Stimulated activated CD8-positive, alpha-beta memory T cell treated with anti-CD3 and anti-CD28 coated beads, Interleukin-15, amount 100 ng/mL, for 24 hours (primary cell): ENCODE data around the gene DPYD.

Experiments
- DNase-seq: peaks from one replicate; pipeline ENCODE4 v3.0.0-alpha.2; 2020; ENCODE audit warnings: low read depth

DPYD gene

GRCh38 chr1:97920832-97921571 is at the start of gene DPYD:
DPYD (minus strand) TSS chr1:97921034; CDS start chr1:97920922, 112 bp downstream.
- peak; percentile 67 for DNase-seq

DNA sequence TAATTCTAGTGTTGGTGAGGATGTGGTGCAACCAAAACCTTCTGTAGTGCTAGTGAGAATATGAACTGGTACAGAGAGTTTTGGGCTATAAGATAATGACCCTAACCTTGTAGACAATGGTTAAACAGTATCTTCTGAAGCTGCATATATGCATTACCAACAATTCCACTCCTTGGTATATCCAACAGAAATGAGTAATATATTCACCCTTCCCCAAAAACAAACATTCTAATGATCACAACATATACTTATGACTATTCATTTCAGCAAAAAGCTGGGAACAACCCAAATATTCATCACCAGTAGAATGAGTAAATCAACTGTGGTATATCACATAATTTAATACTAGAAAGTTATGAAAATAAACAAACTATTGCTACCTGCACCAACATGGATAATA is 39.6 kb upstream of the DPYD start:
- DNase-seq = no peak

DNA sequence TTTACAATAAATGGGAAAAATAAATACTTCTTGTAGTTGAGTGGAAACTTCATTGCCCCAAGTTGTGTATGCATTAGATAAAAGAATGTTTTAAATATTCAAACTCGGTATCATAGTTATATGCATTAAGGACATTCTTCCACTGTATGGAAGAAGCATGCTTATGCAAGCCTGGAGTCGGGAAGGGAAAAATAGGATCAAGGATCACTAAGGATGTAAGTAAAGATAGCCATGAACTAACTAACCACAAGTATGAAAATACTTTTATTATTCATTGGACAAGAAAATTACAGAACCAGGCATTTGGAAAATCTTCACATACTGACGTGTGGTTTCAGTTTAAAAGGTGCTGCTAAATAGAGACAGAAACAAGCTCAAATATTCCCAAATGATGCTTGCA is 26.9 kb upstream of the DPYD start:
- no peak for DNase-seq

DNA sequence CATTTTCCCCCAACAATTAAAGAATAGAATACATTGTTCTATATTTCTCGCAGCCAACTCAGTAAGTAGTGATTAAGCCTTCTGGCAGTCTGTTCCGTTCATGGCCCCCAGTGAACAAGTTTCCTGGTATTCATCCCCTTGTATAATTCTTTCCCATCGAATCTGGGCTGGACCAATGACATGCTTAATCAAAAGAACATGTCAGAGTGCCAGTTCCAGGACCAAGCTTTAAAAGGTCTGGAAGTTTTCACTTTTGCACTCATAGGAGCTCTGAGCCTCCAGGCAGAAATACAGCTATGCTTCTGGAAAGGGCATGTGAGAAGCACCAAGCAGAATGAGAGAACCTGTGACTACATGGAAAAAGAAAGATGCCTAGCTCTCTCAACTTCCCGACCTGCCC is 22.5 kb upstream of the DPYD start:
- no peak for DNase-seq

- no peak for DNase-seq
Observed at GRCh38 chr1:97942161-97943123, 21.6 kb upstream of the DPYD start.

- no peak for DNase-seq
Observed at GRCh38 chr1:97938285-97938642, 17.4 kb upstream of the DPYD start.

DNA sequence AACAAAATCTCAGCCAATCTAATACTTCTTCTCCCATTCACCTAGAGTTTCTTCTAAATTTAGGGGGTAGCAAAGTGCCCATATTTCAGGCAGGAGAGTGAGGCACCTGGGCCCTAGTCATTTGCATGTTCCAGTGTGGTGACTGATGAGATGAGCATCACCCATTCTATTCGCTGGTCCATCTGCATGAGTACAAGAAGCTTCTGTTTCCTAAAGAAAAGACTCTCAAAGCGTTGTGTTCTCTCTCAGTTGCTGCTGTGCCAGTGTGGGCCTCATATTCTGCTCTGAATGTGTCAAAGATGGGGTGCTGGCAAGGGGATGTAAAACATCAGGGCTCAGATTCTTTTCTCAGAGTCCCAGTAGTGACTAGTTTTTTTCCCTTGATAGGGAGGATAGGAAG is 16.1 kb upstream of the DPYD start:
- no peak for DNase-seq

DNA sequence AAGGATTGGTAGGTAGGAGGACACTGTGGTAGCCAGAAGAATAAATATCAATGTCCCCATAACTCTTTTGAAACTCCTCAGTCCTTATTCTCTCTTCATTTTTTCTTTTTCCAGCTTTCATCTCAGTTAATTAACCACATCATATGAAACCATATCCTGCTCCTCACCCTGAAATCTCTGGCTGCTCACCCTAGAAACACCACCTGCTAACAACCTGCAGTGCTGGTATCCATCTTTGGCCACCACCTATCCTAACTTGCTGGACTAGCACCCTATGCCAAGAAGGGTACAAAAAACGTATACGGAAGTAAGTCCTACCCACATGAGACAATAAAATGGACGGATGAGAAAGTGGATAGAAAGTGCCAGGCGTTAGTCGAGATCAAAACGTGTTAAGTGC is 13.7 kb upstream of the DPYD start:
- no peak for DNase-seq

DNA sequence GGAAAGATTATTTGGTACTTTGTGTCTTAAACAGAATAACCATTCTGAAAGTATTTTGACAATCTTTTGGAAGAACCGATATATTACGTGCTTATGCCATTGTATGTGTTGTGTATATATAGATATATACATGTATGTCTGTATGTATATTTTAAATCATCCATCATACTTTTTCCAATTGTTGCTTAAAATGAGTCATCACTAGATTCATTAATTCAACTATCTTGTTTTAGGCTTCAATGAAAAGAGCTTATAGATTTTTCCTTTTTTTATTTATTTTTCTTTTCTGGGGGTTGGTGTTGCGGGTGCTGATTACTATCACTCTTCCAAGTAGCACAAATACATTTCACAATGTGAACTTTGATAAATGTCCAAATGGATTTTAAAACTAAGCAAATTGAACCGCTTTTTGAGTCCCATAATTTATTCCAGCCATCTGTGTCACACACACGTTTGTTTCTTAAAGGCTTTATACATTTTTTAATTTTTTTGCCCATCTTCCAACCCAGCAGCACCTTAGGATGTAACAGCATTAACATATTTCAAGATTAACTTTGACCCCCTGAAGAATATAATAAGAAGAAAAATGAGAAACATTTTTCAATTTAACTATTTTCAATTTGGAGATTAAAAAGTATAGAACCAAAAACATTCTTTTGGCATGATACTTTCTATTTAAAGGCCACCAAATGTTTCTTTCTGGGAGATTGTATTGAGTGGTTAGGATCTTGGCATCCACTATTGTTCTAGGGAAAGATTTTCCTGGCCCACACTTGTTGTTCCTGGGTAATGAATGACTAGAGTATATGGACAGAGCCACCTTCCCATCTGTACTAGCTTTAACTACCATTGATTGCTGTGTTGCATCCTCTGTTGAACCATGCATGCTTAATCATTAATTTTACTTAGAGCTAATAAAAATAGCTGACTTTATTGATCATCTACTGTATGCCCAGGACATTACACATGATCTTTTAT is 9.3 kb upstream of the DPYD start:
- DNase-seq = no peak

- DNase-seq = no peak
Observed at GRCh38 chr1:97926017-97926708, 5.3 kb upstream of the DPYD start.

- no peak for DNase-seq
Observed at GRCh38 chr1:97925151-97925550, 4.3 kb upstream of the DPYD start.

- DNase-seq = no peak
Observed at GRCh38 chr1:97923811-97924210, 3.0 kb upstream of the DPYD start.

DNA sequence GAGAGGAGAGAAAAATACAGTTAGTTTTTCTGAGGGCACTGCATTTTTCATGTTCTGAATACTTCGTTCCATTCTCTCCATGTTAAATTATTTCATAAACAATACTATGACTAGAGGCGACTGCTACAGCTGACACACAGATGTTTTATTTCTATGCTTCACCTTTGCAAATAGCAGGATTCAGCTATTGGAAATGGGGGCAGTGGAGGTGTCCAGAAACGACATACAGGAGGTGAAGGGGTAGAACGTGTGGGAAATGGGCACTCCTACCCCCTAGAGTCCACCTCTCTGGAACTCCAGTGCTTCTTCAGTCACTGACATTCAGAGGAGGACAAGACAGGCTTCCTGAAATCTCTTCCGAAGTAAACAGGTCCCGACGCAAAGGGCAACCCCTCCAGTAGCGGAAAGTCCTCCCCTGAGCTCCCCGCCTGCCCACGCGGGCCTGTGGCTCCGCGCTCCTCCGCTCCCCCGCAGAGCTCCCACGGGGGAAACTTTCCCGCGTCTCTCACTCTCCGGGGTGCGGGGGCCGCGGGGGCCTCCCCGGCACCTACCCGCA is 480 bp downstream of the DPYD start:
- no peak for DNase-seq

DNA sequence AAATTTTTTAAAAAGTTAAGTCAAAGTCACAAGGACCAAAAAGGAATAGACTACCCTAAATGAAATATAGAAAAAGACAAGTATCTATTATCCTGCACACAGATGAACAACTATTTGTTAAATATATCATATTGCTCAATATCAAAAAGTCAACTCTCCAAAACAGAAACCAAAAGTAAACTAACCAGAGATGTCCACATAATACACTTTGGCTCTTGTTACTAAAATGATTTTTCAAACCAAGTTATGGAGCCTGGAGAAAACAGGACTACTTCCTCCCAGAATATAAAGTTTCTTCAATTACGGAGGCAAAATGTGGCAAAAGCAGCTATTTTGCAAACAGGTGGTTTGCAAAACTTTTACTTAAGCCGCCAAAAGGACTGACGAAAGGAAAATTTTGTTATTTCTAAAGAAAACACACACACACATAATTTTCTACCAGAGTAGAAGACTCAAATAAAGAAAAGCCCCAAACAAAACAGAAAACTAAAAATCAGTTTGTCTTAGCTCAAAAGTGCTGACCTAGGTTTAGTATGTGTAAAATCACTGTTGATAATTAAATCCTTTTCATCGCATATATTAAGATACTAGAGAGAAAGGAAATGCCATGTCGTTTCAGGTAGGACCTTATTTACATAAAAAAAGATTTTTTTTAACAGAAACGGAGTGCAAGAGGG is 1.1 kb downstream of the DPYD start:
- no peak for DNase-seq

GRCh38 chr1:97918961-97919360 is 1.9 kb downstream of the DPYD start:
- no peak for DNase-seq

GRCh38 chr1:97913506-97914139 is 7.2 kb downstream of the DPYD start:
- no peak for DNase-seq

- DNase-seq = no peak
Observed at GRCh38 chr1:97911266-97912215, 9.3 kb downstream of the DPYD start.

- DNase-seq = no peak
Observed at GRCh38 chr1:97909266-97909665, 11.6 kb downstream of the DPYD start.

DNA sequence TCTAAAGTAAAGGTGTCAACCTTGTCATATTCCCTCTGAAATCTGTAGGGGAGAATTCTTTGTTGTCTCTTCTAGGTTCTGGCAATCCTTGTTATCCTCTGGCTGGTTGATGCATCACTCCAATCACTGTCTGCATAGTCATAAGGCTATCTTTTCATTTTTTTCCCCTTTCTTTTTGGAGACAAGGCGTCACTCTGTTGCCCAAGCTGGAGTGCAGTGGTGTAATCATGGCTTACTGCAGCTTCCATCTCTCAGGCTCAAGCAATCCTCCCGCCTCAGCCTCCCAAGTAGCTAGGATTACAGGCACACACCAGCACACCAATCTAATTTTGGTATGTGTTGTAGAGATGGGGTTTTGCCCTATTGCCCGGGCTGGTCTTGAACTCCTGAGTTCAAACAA is 12.9 kb downstream of the DPYD start:
- DNase-seq = no peak
